Suprapubic skin (tissue), 3 donors: Measurements from ENCODE around the gene LDLRAD4.
"Not testable (repeated sequence)": the region's sequence is repeated elsewhere in the genome, so short reads cannot be mapped to it uniquely, and the experiment has no call there.

Experiments
- POLR2AphosphoS5 ChIP-seq, 3 donors: sonication (generic); formaldehyde crosslinking; IDR thresholded peaks; one replicate each; pipeline ENCODE4 v1.6.1; 2017; ENCODE audit warnings: antibody characterized with exemption in 3 of 3
- TF ChIP-seq, protein P1 (sequence below), 2 donors: fragments of 200-600 bp in 1 of 2; fragments of 450-650 bp in 1 of 2; sonication (generic) in 1 of 2; IDR thresholded peaks; one replicate each; pipeline ENCODE4 v1.5.1; 2016 to 2019; ENCODE audit warnings: antibody characterized with exemption in 2 of 2, mild to moderate bottlenecking in 1 of 2, moderate library complexity in 1 of 2

DNA sequence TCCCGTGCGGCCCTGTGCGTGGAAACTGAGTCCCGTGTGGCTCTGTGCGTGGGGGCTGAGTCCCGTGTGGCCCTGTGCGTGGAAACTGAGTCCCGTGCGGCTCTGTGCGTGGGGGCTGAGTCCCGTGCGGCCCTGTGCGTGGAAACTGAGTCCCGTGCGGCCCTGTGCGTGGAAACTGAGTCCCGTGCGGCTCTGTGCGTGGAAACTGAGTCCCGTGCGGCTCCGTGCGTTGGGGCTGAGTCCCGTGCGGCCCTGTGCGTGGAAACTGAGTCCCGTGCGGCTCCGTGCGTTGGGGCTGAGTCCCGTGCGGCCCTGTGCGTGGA is 43.8 kb downstream of the LDLRAD4 start:
- TF ChIP-seq, protein P1, sequence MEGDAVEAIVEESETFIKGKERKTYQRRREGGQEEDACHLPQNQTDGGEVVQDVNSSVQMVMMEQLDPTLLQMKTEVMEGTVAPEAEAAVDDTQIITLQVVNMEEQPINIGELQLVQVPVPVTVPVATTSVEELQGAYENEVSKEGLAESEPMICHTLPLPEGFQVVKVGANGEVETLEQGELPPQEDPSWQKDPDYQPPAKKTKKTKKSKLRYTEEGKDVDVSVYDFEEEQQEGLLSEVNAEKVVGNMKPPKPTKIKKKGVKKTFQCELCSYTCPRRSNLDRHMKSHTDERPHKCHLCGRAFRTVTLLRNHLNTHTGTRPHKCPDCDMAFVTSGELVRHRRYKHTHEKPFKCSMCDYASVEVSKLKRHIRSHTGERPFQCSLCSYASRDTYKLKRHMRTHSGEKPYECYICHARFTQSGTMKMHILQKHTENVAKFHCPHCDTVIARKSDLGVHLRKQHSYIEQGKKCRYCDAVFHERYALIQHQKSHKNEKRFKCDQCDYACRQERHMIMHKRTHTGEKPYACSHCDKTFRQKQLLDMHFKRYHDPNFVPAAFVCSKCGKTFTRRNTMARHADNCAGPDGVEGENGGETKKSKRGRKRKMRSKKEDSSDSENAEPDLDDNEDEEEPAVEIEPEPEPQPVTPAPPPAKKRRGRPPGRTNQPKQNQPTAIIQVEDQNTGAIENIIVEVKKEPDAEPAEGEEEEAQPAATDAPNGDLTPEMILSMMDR (IDR thresholded peaks at IDR 0.05) = not testable (repeated sequence)
- TF ChIP-seq POLR2AphosphoS5 (IDR thresholded peaks at IDR 0.05) = not testable (repeated sequence)
